Measurements from ENCODE around the gene DCK. TPM values are rescaled to one million over a fixed set of nuclear protein-coding genes. Genes with fewer than 3 reads are reported as not detected.
"Not testable (repeated sequence)": the region's sequence is repeated elsewhere in the genome, so short reads cannot be mapped to it uniquely, and the experiment has no call there.

The DCK gene
- total and polyA plus RNA-seq, 7 donors, result 4.3 to 12.9 (median 6.3) TPM

DNA sequence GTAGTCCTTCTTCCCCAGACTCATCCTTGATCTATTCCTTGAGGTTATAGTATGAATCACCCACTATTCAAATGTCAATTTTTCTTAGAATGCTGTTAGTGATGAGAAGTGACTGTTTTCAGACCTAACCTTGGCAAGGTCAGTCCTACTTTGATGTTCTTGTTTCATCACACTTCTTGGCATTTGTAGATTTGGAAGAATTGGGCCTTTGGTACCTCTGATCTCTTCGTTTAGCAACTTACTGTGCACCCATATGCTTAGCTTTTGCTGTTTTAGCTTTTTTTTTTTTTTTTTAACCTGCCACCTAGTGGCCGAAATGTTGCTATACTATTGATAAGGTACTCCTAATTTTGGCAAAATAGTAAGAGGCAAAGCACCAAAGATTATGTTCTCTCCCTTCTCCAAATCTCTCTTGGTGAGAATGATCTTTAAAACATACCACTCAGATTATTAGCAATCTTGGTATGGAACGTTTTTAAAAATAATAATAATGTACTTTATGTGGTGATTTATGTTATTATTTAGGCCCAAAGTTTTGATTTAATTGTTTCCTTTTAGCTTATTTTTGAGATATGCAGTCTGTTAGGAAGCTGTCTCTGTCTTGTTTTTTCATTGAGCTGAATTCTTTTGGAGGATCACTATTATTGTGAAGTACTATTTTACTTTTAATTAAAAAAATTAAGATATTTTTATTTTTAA lies 16.6 kb downstream of the DCK start:
- H3K4me1 ChIP-seq, result no peaks in the 10 kb centered on the region
- H3K36me3 ChIP-seq (ENCODE audit: insufficient read depth in 1 of 2, low read depth in 1 of 2), result no peaks in the 10 kb centered on the region
- no peaks in the 10 kb centered on the region for H3K9me3 ChIP-seq
- H3K4me3 ChIP-seq, result no peak overlapping the region
- H3K27ac ChIP-seq, result no peak overlapping the region
- 3 to 9% (median 7%) methylated on average over 3 of the region's 3 CpGs for WGBS, 3 donors
- DNase-seq, result no peak
- TF ChIP-seq, protein P1, sequence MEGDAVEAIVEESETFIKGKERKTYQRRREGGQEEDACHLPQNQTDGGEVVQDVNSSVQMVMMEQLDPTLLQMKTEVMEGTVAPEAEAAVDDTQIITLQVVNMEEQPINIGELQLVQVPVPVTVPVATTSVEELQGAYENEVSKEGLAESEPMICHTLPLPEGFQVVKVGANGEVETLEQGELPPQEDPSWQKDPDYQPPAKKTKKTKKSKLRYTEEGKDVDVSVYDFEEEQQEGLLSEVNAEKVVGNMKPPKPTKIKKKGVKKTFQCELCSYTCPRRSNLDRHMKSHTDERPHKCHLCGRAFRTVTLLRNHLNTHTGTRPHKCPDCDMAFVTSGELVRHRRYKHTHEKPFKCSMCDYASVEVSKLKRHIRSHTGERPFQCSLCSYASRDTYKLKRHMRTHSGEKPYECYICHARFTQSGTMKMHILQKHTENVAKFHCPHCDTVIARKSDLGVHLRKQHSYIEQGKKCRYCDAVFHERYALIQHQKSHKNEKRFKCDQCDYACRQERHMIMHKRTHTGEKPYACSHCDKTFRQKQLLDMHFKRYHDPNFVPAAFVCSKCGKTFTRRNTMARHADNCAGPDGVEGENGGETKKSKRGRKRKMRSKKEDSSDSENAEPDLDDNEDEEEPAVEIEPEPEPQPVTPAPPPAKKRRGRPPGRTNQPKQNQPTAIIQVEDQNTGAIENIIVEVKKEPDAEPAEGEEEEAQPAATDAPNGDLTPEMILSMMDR (IDR thresholded peaks at IDR 0.05), result peak; percentile 71
- intact Hi-C loops (cut with DNase I), result no loop called here
- H3K27me3 ChIP-seq (ENCODE audit: insufficient read depth in 3 of 3, low read length in 2 of 3), result no peaks in the 10 kb centered on the region
- peak in 1 of 4 donors; percentile 61 for ATAC-seq

DNA sequence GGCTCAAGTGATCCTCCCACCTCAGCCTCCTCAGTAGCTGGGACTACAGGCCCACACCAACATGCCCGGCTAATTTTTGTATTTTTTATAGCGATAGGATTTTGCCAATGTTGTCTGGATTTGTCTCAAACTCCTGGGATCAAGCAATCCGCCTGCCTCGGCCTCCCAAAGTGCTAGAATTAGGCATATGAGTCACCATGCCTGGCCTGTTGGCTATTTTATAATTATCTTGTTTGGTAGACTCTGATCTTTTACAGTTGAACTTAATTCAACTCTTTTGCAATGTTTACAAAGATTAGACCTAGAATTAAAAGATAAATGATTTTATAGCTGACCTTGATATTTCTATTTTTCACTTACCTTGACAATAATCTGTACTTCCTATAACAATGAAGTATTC lies 18.0 kb downstream of the DCK start:
- TF ChIP-seq, protein P1 (IDR thresholded peaks at IDR 0.05), result no peak
- Histone ChIP-seq H3K27ac (no peak overlapping the region), H3K27me3 (ENCODE audit: insufficient read depth in 3 of 3, low read length in 2 of 3) (no peaks in the 10 kb centered on the region), H3K9me3 (no peaks in the 10 kb centered on the region), H3K36me3 (ENCODE audit: insufficient read depth in 1 of 2, low read depth in 1 of 2) (no peaks in the 10 kb centered on the region), H3K4me1 (no peaks in the 10 kb centered on the region), H3K4me3 (no peak overlapping the region)
- DNase-seq (no peak), ATAC-seq (no peak)
- 90 to 95% (median 95%) methylated on average over 4 of the region's 4 CpGs for WGBS, 3 donors
- intact Hi-C loops (cut with DNase I), result no loop called here

DNA sequence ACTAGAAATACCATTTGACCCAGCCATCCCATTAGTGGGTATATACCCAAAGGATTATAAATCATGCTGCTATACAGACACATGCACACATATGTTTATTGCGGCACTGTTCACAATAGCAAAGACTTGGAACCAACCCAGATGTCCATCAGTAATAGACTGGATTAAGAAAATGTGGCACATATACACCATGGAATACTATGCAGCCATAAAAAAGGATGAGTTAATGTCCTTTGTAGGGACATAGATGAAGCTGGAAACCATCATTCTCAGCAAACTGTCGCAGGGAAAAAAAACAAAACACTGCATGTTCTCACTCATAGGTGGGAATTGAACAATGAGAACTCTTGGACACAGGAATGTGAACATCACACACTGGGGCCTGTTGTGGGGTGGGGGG lies 23.9 kb downstream of the DCK start:
- intact Hi-C loops (cut with DNase I); H3K4me1 ChIP-seq: not testable (repeated sequence)
- 98 to 100% (median 99%) methylated on average over 2 of the region's 2 CpGs for WGBS, 3 donors

DNA sequence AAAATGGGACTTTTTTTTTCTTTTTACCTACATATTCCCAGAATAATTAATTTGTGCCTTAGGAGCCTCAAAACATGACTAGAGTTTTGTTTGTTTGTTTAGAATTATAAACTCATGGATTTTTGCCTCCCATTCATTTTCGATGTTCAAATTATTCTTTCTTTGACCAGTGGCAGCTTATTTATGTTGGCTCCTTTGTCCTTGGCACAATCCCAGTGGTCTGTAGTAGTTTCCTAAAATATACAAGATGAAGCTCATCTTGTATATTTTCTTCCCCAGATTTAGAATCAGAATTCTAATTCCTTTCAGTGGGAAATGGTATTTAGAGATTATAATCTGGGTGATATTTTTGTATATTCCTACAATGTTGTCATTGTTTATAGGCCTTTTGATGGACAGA lies 27.2 kb downstream of the DCK start:
- no peaks in the 10 kb centered on the region for H3K27me3 ChIP-seq (ENCODE audit: insufficient read depth in 3 of 3, low read length in 2 of 3)
- 63 to 88% (median 78%) methylated on average over 1 of the region's 1 CpG for WGBS, 3 donors
- no peaks in the 10 kb centered on the region for H3K36me3 ChIP-seq (ENCODE audit: insufficient read depth in 1 of 2, low read depth in 1 of 2)
- H3K4me3 ChIP-seq, result no peak overlapping the region
- H3K9me3 ChIP-seq, result no peaks in the 10 kb centered on the region
- no peak overlapping the region for H3K27ac ChIP-seq
- ATAC-seq (no peak), DNase-seq (no peak)
- H3K4me1 ChIP-seq, result peaks cover 3% of the 10 kb centered on the region
- intact Hi-C loops (cut with DNase I), result no loop called here
- TF ChIP-seq, protein P1 (IDR thresholded peaks at IDR 0.05), result no peak

More for the DNA sequence above, 23.9 kb downstream of the DCK start:
- not testable (repeated sequence) for H3K27ac ChIP-seq; H3K27me3 ChIP-seq (ENCODE audit: insufficient read depth in 3 of 3, low read length in 2 of 3); H3K36me3 ChIP-seq (ENCODE audit: insufficient read depth in 1 of 2, low read depth in 1 of 2); ATAC-seq; H3K4me3 ChIP-seq; DNase-seq; H3K9me3 ChIP-seq

DNA sequence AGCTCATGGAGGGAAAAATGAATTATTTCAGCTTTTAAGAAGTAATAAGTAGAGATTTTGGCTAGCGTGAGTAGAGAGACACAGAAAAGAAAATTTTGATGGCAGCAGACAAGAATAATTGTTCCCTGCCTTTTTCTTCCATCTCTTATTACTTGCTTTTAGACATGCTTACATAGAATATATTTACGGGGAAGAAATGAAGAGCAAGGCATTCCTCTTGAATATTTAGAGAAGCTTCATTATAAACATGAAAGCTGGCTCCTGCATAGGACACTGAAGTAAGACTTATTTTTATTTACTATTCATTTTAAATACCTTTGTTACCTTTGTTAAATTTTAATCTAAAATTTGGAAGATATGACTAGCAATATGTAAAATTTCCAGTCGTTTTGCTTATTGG lies 32.2 kb downstream of the DCK start:
- TF ChIP-seq, protein P1 (IDR thresholded peaks at IDR 0.05), result no peak
- intact Hi-C loops (cut with DNase I), result no loop called here
- DNase-seq, result no peak
- H3K4me3 ChIP-seq, result no peak overlapping the region
- no peaks in the 10 kb centered on the region for H3K27me3 ChIP-seq (ENCODE audit: insufficient read depth in 3 of 3, low read length in 2 of 3)
- peaks cover 7% of the 10 kb centered on the region for H3K4me1 ChIP-seq
- H3K9me3 ChIP-seq, result no peaks in the 10 kb centered on the region
- WGBS, 3 donors, result 50 to 69% (median 53%) methylated on average over 3 of the region's 3 CpGs
- no peak overlapping the region for H3K27ac ChIP-seq
- peaks cover 0 to 14% of the 10 kb centered on the region in 2 donors for H3K36me3 ChIP-seq (ENCODE audit: insufficient read depth in 1 of 2, low read depth in 1 of 2)
- no peak for ATAC-seq
